WTC11 (cell line): Measurements from ENCODE around the gene COBL. TPM values are rescaled to one million over a fixed set of nuclear protein-coding genes. Genes with fewer than 3 reads are reported as not detected.

Experiments used
- ATAC-seq: fragments of 200-7000 bp; cut with Tn5 transposase; 2 replicates; pipeline ENCODE4 v1.10.0; 2021; ENCODE audit warnings: mild to moderate bottlenecking, moderate library complexity
- CTCF ChIA-PET: fragments of 300-600 bp; sonication (Branson Sonifier 250); formaldehyde crosslinking; loops from one replicate; lab custom pipeline; 2021; ENCODE audit warnings: antibody characterized with exemption; lab: Charles Lee
- POLR2A ChIA-PET: fragments of 350-600 bp; sonication (Branson Sonifier 250); formaldehyde crosslinking; loops from one replicate; lab custom pipeline; 2021; ENCODE audit warnings: antibody characterized with exemption; lab: Charles Lee
- DNase-seq: peaks from one replicate; pipeline ENCODE4 v3.0.0; 2021; ENCODE audit warnings: low spot score
- H3K27ac Mint-ChIP-seq: 2 replicates; pipeline ENCODE4 v1.8.0; 2021; ENCODE audit warnings: mixed read lengths
- H3K27me3 Mint-ChIP-seq: 2 replicates; pipeline ENCODE4 v1.8.0; 2021; ENCODE audit warnings: low read depth, mild to moderate bottlenecking, moderate library complexity, mixed read lengths
- H3K36me3 Mint-ChIP-seq: 2 replicates; pipeline ENCODE4 v1.8.0; 2021; ENCODE audit warnings: mixed read lengths
- H3K4me1 Mint-ChIP-seq: 2 replicates; pipeline ENCODE4 v1.8.0; 2022; ENCODE audit warnings: mixed read lengths
- H3K4me3 Mint-ChIP-seq: 2 replicates; pipeline ENCODE4 v1.8.0; 2021; ENCODE audit warnings: mild to moderate bottlenecking, moderate library complexity, mixed read lengths
- H3K9me3 Mint-ChIP-seq: 2 replicates; pipeline ENCODE4 v1.8.0; 2021; ENCODE audit warnings: mixed read lengths
- CBFB ChIP-seq: sonication (generic); formaldehyde crosslinking; IDR thresholded peaks from 2 replicates; pipeline ENCODE4 v1.8.1; 2022; ENCODE audit warnings: mild to moderate bottlenecking, low read depth, missing genetic modification reagents
- CREB1 ChIP-seq: sonication (generic); formaldehyde crosslinking; IDR thresholded peaks from 2 replicates; pipeline ENCODE4 v1.8.0; 2023; ENCODE audit warnings: mild to moderate bottlenecking, missing genetic modification reagents
- CREM ChIP-seq: sonication (generic); formaldehyde crosslinking; IDR thresholded peaks from 2 replicates; pipeline ENCODE4 v1.8.1; 2022; ENCODE audit warnings: mild to moderate bottlenecking, missing genetic modification reagents, moderate library complexity
- CTCF ChIP-seq: fragments of 200-600 bp; IDR thresholded peaks from 2 replicates; pipeline ENCODE4 v1.8.0; 2022; ENCODE audit warnings: antibody characterized with exemption
- ESRRA ChIP-seq: sonication (generic); formaldehyde crosslinking; IDR thresholded peaks from 2 replicates; pipeline ENCODE4 v1.8.1; 2022; ENCODE audit warnings: mild to moderate bottlenecking, missing genetic modification reagents, borderline replicate concordance
- FOXP4 ChIP-seq: sonication (generic); formaldehyde crosslinking; IDR thresholded peaks from 2 replicates; pipeline ENCODE4 v1.8.0; 2022; ENCODE audit warnings: mild to moderate bottlenecking, missing genetic modification reagents
- HMGXB4 ChIP-seq: sonication (generic); formaldehyde crosslinking; IDR thresholded peaks from 2 replicates; pipeline ENCODE4 v1.8.1; 2023; ENCODE audit warnings: mild to moderate bottlenecking, moderate library complexity, missing genetic modification reagents
- IRF2 ChIP-seq: sonication (generic); formaldehyde crosslinking; IDR thresholded peaks from 2 replicates; pipeline ENCODE4 v1.8.0; 2022; ENCODE audit warnings: low read depth, missing genetic modification reagents, borderline replicate concordance
- JAZF1 ChIP-seq: fragments of 250-450 bp; sonication (Bioruptor Pico); IDR thresholded peaks from 2 replicates; pipeline ENCODE4 v1.9.0; 2021; ENCODE audit warnings: moderate library complexity, mild to moderate bottlenecking, inconsistent platforms
- KAT7 ChIP-seq: sonication (generic); formaldehyde crosslinking; IDR thresholded peaks from 2 replicates; pipeline ENCODE4 v1.8.1; 2023; ENCODE audit warnings: missing genetic modification reagents, mild to moderate bottlenecking, borderline replicate concordance
- MYBL2 ChIP-seq: sonication (generic); formaldehyde crosslinking; IDR thresholded peaks from 2 replicates; pipeline ENCODE4 v1.8.1; 2023; ENCODE audit warnings: mild to moderate bottlenecking, moderate library complexity, missing genetic modification reagents
- OVOL2 ChIP-seq: fragments of 250-450 bp; sonication (Bioruptor Pico); IDR thresholded peaks from 2 replicates; pipeline ENCODE4 v1.9.0; 2021; ENCODE audit warnings: mild to moderate bottlenecking, borderline replicate concordance
- RELA ChIP-seq: sonication (generic); formaldehyde crosslinking; IDR thresholded peaks from 2 replicates; pipeline ENCODE4 v1.8.1; 2022; ENCODE audit warnings: missing genetic modification reagents, mild to moderate bottlenecking, borderline replicate concordance
- RORB ChIP-seq: fragments of 250-450 bp; sonication (Bioruptor Pico); IDR thresholded peaks from 2 replicates; pipeline ENCODE4 v1.9.0; 2021; ENCODE audit warnings: mild to moderate bottlenecking
- SMAD4 ChIP-seq: sonication (generic); formaldehyde crosslinking; IDR thresholded peaks from 2 replicates; pipeline ENCODE4 v1.8.0; 2022; ENCODE audit warnings: mild to moderate bottlenecking, missing genetic modification reagents
- TCF7 ChIP-seq: sonication (generic); formaldehyde crosslinking; IDR thresholded peaks from 2 replicates; pipeline ENCODE4 v1.8.0; 2022; ENCODE audit warnings: mild to moderate bottlenecking, low read depth, missing genetic modification reagents, moderate library complexity
- ZBTB43 ChIP-seq: sonication (generic); formaldehyde crosslinking; IDR thresholded peaks from 2 replicates; pipeline ENCODE4 v1.8.1; 2023; ENCODE audit warnings: mild to moderate bottlenecking, missing genetic modification reagents
- ZNF121 ChIP-seq: sonication (generic); formaldehyde crosslinking; IDR thresholded peaks from 2 replicates; pipeline ENCODE4 v1.8.0; 2023; ENCODE audit warnings: missing genetic modification reagents
- ZNF219 ChIP-seq: sonication (generic); formaldehyde crosslinking; IDR thresholded peaks from 2 replicates; pipeline ENCODE4 v1.8.0; 2023; ENCODE audit warnings: missing genetic modification reagents, mild to moderate bottlenecking, borderline replicate concordance
- ZNF317 ChIP-seq: sonication (generic); formaldehyde crosslinking; IDR thresholded peaks from 2 replicates; pipeline ENCODE4 v1.8.1; 2023; ENCODE audit warnings: low read depth, mild to moderate bottlenecking, moderate library complexity, missing genetic modification reagents, borderline replicate concordance
- total RNA-seq: library from RNA; stranded (reverse); gene quantifications from 3 replicates; pipeline ENCODE4 v1.2.3, GENCODE V29; 2021

COBL gene
- total RNA-seq, 1 experiment from 2014 or later: 36.5 TPM

- Mint-ChIP-seq H3K4me1 (peaks cover 9% of the 10 kb centered on the region), H3K27me3 (no peaks in the 10 kb centered on the region), H3K36me3 (peaks cover 12% of the 10 kb centered on the region), H3K27ac (peak overlapping the region; percentile 89), H3K9me3 (no peaks in the 10 kb centered on the region), H3K4me3 (no peak overlapping the region)
- CTCF ChIA-PET: interaction anchor here (0.5 to 5.1 kb wide), 32 partner anchors 10 to 242 kb away, joined by 3 to 108 read pairs (median 5); no protein-coding TSS in a partner anchor
- DNase-seq (peak; percentile 84), ATAC-seq (peak; percentile 100)
- TF ChIP-seq ZNF317 (CRISPR knock-in tag) (no peak), IRF2 (CRISPR knock-in tag) (no peak), HMGXB4 (CRISPR knock-in tag) (no peak), RELA (no peak), OVOL2 (CRISPR knock-in tag) (no peak), MYBL2 (CRISPR knock-in tag) (no peak), CBFB (CRISPR knock-in tag) (no peak), CREM (no peak), TCF7 (CRISPR knock-in tag) (no peak), ZNF121 (CRISPR knock-in tag) (no peak), FOXP4 (CRISPR knock-in tag) (no peak), CREB1 (CRISPR knock-in tag) (no peak), KAT7 (CRISPR knock-in tag) (no peak), ZNF219 (CRISPR knock-in tag) (no peak), ZBTB43 (CRISPR knock-in tag) (no peak)
- POLR2A ChIA-PET: no interaction called here
Observed at GRCh38 chr7:51187941-51188340, 128.7 kb downstream of the COBL start.

DNA sequence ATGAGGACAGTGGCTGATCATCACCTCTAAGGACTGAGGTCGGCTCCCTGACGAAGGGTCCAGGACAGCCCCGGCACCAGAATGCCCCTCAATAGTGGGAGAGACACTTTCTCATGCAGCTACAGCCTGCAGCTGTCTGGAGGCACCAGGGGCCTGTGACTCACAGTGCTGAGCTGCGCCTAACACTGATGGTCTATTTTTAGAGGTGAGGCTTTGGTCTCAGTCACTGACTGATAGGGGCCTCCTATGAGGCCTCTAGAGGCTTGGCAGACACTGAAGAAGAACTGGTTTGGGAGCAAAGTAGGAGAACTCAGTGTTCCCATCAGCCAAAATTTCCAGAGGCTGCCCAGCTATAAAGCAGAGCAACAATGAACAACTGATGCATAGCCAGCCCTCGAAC is 130.1 kb downstream of the COBL start:
- TF ChIP-seq RELA: no peak
- no peak for TF ChIP-seq SMAD4 (CRISPR knock-in tag)
- TF ChIP-seq ESRRA (CRISPR knock-in tag): no peak
- no peak for TF ChIP-seq CREM
- TF ChIP-seq RORB (CRISPR knock-in tag): no peak
- TF ChIP-seq CTCF: no peak
- TF ChIP-seq JAZF1: no peak
- TF ChIP-seq ZNF121 (CRISPR knock-in tag): no peak
- TF ChIP-seq, all 79 proteins: peak for 0
- ATAC-seq (no peak), DNase-seq (no peak)
- Mint-ChIP-seq H3K36me3 (peaks cover 12% of the 10 kb centered on the region), H3K27ac (peak overlapping the region; percentile 37; the same call in 1 of the 2 replicates), H3K4me1 (peaks cover 15% of the 10 kb centered on the region), H3K27me3 (no peaks in the 10 kb centered on the region), H3K4me3 (no peak overlapping the region), H3K9me3 (no peaks in the 10 kb centered on the region)
- CTCF ChIA-PET: interaction anchor here (0.5 to 5.1 kb wide), 6 partner anchors 25 to 180 kb away, joined by 3 to 60 read pairs (median 12); no protein-coding TSS in a partner anchor
- POLR2A ChIA-PET: interaction anchor here (0.6 kb wide), 1 partner anchor 182 kb away, joined by 3 read pairs; no protein-coding TSS in a partner anchor
